SU-DHL-6 (cell line): ENCODE results near the gene ASIC3.
A peak's percentile ranks its signal among the peaks of the same experiment; 100 is the strongest.

Source experiments
- H2AFZ ChIP-seq: fragments of 200-600 bp; sonication (generic); 2 replicates; pipeline ENCODE4 v1.6.1; 2014; ENCODE audit warnings: low read depth, mild to moderate bottlenecking, moderate library complexity, mixed read lengths, antibody characterized with exemption, low read length; ENCODE audit not compliant: severe bottlenecking
- H3F3A ChIP-seq: fragments of 200-600 bp; shearing (Covaris generic); 2 replicates; pipeline ENCODE4 v1.6.0; 2016; ENCODE audit warnings: antibody characterized with exemption, mild to moderate bottlenecking; ENCODE audit not compliant: insufficient read depth
- H3K27ac ChIP-seq: fragments of 200-600 bp; sonication (generic); 2 replicates; pipeline ENCODE4 v1.5.1; 2016; ENCODE audit warnings: low read depth, mild to moderate bottlenecking, low read length, moderate library complexity, mixed read lengths
- H3K27me3 ChIP-seq: fragments of 200-600 bp; sonication (generic), shearing (Covaris generic); 2 replicates; pipeline ENCODE4 v1.6.0; 2014; ENCODE audit warnings: mild to moderate bottlenecking, low read length
- H3K36me3 ChIP-seq: fragments of 200-600 bp; sonication (generic); 2 replicates; pipeline ENCODE4 v1.6.1; 2014; ENCODE audit warnings: mild to moderate bottlenecking, low read length, mixed read lengths
- H3K4me2 ChIP-seq: fragments of 300-600, 200-600 bp; shearing (Covaris generic), sonication (generic); 2 replicates; pipeline ENCODE4 v1.6.0; 2014; ENCODE audit warnings: low read length, low read depth, mild to moderate bottlenecking; ENCODE audit not compliant: poor library complexity, severe bottlenecking
- H3K4me3 ChIP-seq: fragments of 200-600 bp; sonication (generic); 2 replicates; pipeline ENCODE4 v1.5.1; 2014; ENCODE audit warnings: antibody characterized with exemption, low read length, mild to moderate bottlenecking, mixed read lengths; ENCODE audit not compliant: insufficient read depth, poor library complexity, severe bottlenecking
- H3K79me2 ChIP-seq: fragments of 200-600 bp; sonication (generic); 2 replicates; pipeline ENCODE4 v1.6.1; 2014; ENCODE audit warnings: mild to moderate bottlenecking, low read length, moderate library complexity; ENCODE audit not compliant: insufficient read depth
- H3K9ac ChIP-seq: fragments of 200-600 bp; sonication (generic); 2 replicates; pipeline ENCODE4 v1.7.0; 2014; ENCODE audit warnings: mild to moderate bottlenecking, low read length
- H3K9me2 ChIP-seq: fragments of 200-600 bp; sonication (generic); replicated peaks from 2 replicates; pipeline ENCODE4 v1.6.1; 2014; ENCODE audit warnings: low read length; ENCODE audit not compliant: insufficient read depth
- H3K9me3 ChIP-seq: fragments of 200-600 bp; sonication (generic); 2 replicates; pipeline ENCODE4 v1.6.1; 2014; ENCODE audit warnings: low read length, mixed read lengths; ENCODE audit not compliant: insufficient read depth
- H4K20me1 ChIP-seq: fragments of 200-600 bp; sonication (generic); 2 replicates; pipeline ENCODE4 v1.6.1; 2014; ENCODE audit warnings: low read depth, mild to moderate bottlenecking, antibody characterized with exemption, low read length, moderate library complexity, mixed read lengths
- CTCF ChIP-seq: fragments of 200-600 bp; sonication (generic); IDR thresholded peaks from one replicate; pipeline ENCODE4 v1.5.1; 2017; ENCODE audit warnings: antibody characterized with exemption, mild to moderate bottlenecking, low read length, moderate library complexity; ENCODE audit not compliant: insufficient read depth, poor library complexity, severe bottlenecking
- EZH2phosphoT487 ChIP-seq: fragments of 200-600 bp; sonication (generic), shearing (Covaris generic); conservative IDR thresholded peaks from 2 replicates; pipeline ENCODE4 v1.6.1; 2018; ENCODE audit warnings: mild to moderate bottlenecking, antibody characterized with exemption, low read length, moderate library complexity, mixed read lengths

ASIC3 gene

GRCh38 chr7:151080067-151080521, 31.8 kb downstream of the ASIC3 start:
- Histone ChIP-seq H3K4me2 (peak overlapping the region; percentile 69), H3K79me2 (peaks cover 29% of the 10 kb centered on the region), H2AFZ (peak overlapping the region; percentile 42), H3K4me3 (peak overlapping the region; percentile 83), H3F3A (peaks cover 13% of the 10 kb centered on the region; the same call in 1 of the 2 replicates), H3K9me2 (no peaks in the 10 kb centered on the region), H3K9me3 (no peaks in the 10 kb centered on the region), H3K27ac (peak overlapping the region; percentile 43), H3K36me3 (no peaks in the 10 kb centered on the region), H3K9ac (peak overlapping the region; percentile 82), H3K27me3 (no peaks in the 10 kb centered on the region), H4K20me1 (no peaks in the 10 kb centered on the region)
- TF ChIP-seq CTCF (no peak), EZH2phosphoT487 (no peak)

GRCh38 chr7:151080522-151081169, 32.3 kb downstream of the ASIC3 start, which contains the start of gene FASTK:
TSS of gene FASTK (minus strand) at chr7:151080809. CDS start at chr7:151080766, 43 bp downstream.
- H3F3A ChIP-seq, result peaks cover 14% of the 10 kb centered on the region; the same call in 1 of the 2 replicates
- peaks cover 29% of the 10 kb centered on the region for H3K79me2 ChIP-seq
- H2AFZ ChIP-seq, result peak within 1 kb of the TSS; percentile 42
- H3K36me3 ChIP-seq, result no peaks in the 10 kb centered on the region
- H3K9ac ChIP-seq, result peak within 1 kb of the TSS; percentile 82
- no peak for TF ChIP-seq CTCF
- TF ChIP-seq EZH2phosphoT487, result no peak
- peak within 1 kb of the TSS; percentile 83 for H3K4me3 ChIP-seq
- H3K4me2 ChIP-seq, result peak within 1 kb of the TSS; percentile 69
- no peaks in the 10 kb centered on the region for H3K27me3 ChIP-seq
- peak within 1 kb of the TSS; percentile 62 for H3K27ac ChIP-seq
- no peaks in the 10 kb centered on the region for H3K9me3 ChIP-seq
- H3K9me2 ChIP-seq, result no peaks in the 10 kb centered on the region
- no peaks in the 10 kb centered on the region for H4K20me1 ChIP-seq

GRCh38 chr7:151081170-151082101, 33.1 kb downstream of the ASIC3 start:
- no peaks in the 10 kb centered on the region for H3K36me3 ChIP-seq
- no peaks in the 10 kb centered on the region for H3K9me2 ChIP-seq
- TF ChIP-seq EZH2phosphoT487 (no peak), CTCF (no peak)
- no peaks in the 10 kb centered on the region for H4K20me1 ChIP-seq
- H3K9me3 ChIP-seq, result no peaks in the 10 kb centered on the region
- peak overlapping the region; percentile 69 for H3K4me2 ChIP-seq
- no peaks in the 10 kb centered on the region for H3K27me3 ChIP-seq
- H3K27ac ChIP-seq, result peak overlapping the region; percentile 62
- peaks cover 14% of the 10 kb centered on the region; the same call in 1 of the 2 replicates for H3F3A ChIP-seq
- peak overlapping the region; percentile 83 for H3K4me3 ChIP-seq
- H3K9ac ChIP-seq, result peak overlapping the region; percentile 82
- H3K79me2 ChIP-seq, result peaks cover 29% of the 10 kb centered on the region
- H2AFZ ChIP-seq, result peak overlapping the region; percentile 42
